Sigmoid colon (tissue), 7 donors: ENCODE data around the gene PDCD2. TPM values are rescaled to one million over a fixed set of nuclear protein-coding genes. Genes with fewer than 3 reads are reported as not detected.

Source experiments
- DNase-seq: peaks from one replicate; pipeline ENCODE4 v3.0.0-alpha.2; 2019
- H3K27ac ChIP-seq, 4 donors: fragments of 200-600 bp; sonication (generic); one replicate each; pipeline ENCODE4 v1.5.1; 2016 to 2019; ENCODE audit warnings: mild to moderate bottlenecking in 1 of 4
- H3K27me3 ChIP-seq, 3 donors: fragments of 200-600 bp; sonication (generic); one replicate each; pipeline ENCODE4 v1.5.1; 2019; ENCODE audit warnings: mild to moderate bottlenecking in 1 of 3
- H3K36me3 ChIP-seq, 4 donors: fragments of 200-600 bp; sonication (generic); one replicate each; pipeline ENCODE4 v1.5.1; 2016 to 2019
- H3K4me1 ChIP-seq, 4 donors: fragments of 200-600 bp; sonication (generic); one replicate each; pipeline ENCODE4 v1.5.1; 2017 to 2019
- H3K4me3 ChIP-seq, 4 donors: fragments of 200-600 bp; sonication (generic); one replicate each; pipeline ENCODE4 v1.5.1; 2017 to 2019; ENCODE audit warnings: mild to moderate bottlenecking in 2 of 4, moderate library complexity in 1 of 4
- H3K9me3 ChIP-seq, 4 donors: fragments of 200-600 bp in 3 of 4; sonication (generic) in 3 of 4; one replicate each; pipeline versions ENCODE4 v1.5.1 to v1.6.1; 2013 to 2019
- EP300 ChIP-seq, 4 donors: sonication (generic); formaldehyde crosslinking; IDR thresholded peaks; one replicate each; pipeline ENCODE4 v1.6.1; 2017; ENCODE audit warnings: antibody characterized with exemption in 4 of 4
- POLR2A ChIP-seq, 2 donors: fragments of 450-650 bp; IDR thresholded peaks; one replicate each; pipeline ENCODE4 v1.6.1; 2016; ENCODE audit warnings: antibody characterized with exemption in 2 of 2, mild to moderate bottlenecking in 2 of 2, moderate library complexity in 2 of 2
- POLR2AphosphoS5 ChIP-seq, 4 donors: sonication (generic); formaldehyde crosslinking; IDR thresholded peaks; one replicate each; pipeline ENCODE4 v1.6.1; 2017; ENCODE audit warnings: antibody characterized with exemption in 4 of 4
- WGBS, 2 donors: extraction: QIAGEN DNeasy Blood & Tissue Kit; methylation state at CpG; one replicate each; pipeline ENCODE4 v1.1.7; 2013; 5-methylcytosine and 5-hydroxymethylcytosine counted together
- intact Hi-C: fragments of 100-400 bp; cut with DNase I; formaldehyde crosslinking; loops from one replicate; pipeline ENCODE4 v1.15.1; 2023
- polyA plus RNA-seq, 3 donors: library from polyadenylated mRNA; stranded (reverse); fragments of 200-250 nt; gene quantifications; one replicate each; pipeline ENCODE4 v1.2.3, GENCODE V29; 2013
- total RNA-seq, 4 donors: library from RNA; depleted of rRNA; stranded (reverse); fragments of >200 nt; gene quantifications; one replicate each; pipeline ENCODE4 v1.1.0, GENCODE V29; 2016
- TF ChIP-seq, protein P1 (sequence below), 4 experiments: fragments of 450-650 bp in 3 of 4; fragments of 200-600 bp in 1 of 4; IDR thresholded peaks; one replicate each; pipeline ENCODE4 v1.5.1; 2016 to 2019; ENCODE audit warnings: antibody characterized with exemption in 4 of 4, mild to moderate bottlenecking in 3 of 4, moderate library complexity in 2 of 4
- donor health status: healthy with polysubstance abuse.
- donor health status: Bipolar disorder and iron deficiency.
- donor health status: healthy.

Gene PDCD2
- total and polyA plus RNA-seq, 7 donors = 54.3 to 74.8 (median 60.1) TPM

GRCh38 chr6:170578909-170579308, 5.5 kb downstream of the PDCD2 start:
- TF ChIP-seq EP300 (IDR thresholded peaks at IDR 0.05) (no peak), POLR2AphosphoS5 (IDR thresholded peaks at IDR 0.05) (no peak)
- TF ChIP-seq, protein P1, sequence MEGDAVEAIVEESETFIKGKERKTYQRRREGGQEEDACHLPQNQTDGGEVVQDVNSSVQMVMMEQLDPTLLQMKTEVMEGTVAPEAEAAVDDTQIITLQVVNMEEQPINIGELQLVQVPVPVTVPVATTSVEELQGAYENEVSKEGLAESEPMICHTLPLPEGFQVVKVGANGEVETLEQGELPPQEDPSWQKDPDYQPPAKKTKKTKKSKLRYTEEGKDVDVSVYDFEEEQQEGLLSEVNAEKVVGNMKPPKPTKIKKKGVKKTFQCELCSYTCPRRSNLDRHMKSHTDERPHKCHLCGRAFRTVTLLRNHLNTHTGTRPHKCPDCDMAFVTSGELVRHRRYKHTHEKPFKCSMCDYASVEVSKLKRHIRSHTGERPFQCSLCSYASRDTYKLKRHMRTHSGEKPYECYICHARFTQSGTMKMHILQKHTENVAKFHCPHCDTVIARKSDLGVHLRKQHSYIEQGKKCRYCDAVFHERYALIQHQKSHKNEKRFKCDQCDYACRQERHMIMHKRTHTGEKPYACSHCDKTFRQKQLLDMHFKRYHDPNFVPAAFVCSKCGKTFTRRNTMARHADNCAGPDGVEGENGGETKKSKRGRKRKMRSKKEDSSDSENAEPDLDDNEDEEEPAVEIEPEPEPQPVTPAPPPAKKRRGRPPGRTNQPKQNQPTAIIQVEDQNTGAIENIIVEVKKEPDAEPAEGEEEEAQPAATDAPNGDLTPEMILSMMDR (IDR thresholded peaks at IDR 0.05) = no peak
- Histone ChIP-seq H3K4me3 (no peak overlapping the region), H3K4me1 (peaks cover under 1 to 10% (median 9%) of the 10 kb centered on the region in 4 donors), H3K27ac (no peak overlapping the region), H3K36me3 (peaks cover 0 to 85% (median 19%) of the 10 kb centered on the region in 4 donors), H3K9me3 (no peaks in the 10 kb centered on the region), H3K27me3 (no peaks in the 10 kb centered on the region)
- DNase-seq = no peak
- intact Hi-C loops = no loop called here

DNA sequence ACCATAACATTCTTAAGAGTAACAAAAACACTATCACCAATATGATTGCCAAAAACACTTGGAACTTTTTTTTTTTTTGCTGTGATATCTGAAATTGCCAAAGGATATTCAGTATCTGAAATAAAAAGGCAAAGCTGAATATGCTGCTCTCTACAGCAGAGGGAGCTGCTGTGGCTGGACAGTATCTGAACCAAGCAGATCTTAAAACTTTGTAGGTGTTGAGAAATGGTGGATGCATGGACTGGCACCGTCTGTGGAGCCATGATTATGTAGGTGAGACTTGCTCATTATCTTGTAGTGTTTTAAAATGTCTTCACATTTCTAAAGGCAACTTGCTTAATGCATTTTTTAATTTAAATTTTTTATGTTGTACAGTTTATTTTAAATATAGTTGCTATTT, 9.2 kb downstream of the PDCD2 start:
- no peak for DNase-seq
- Histone ChIP-seq H3K27ac (no peak overlapping the region), H3K9me3 (no peaks in the 10 kb centered on the region), H3K4me3 (no peak overlapping the region), H3K36me3 (peaks cover 6 to 98% (median 28%) of the 10 kb centered on the region in 4 donors), H3K27me3 (no peaks in the 10 kb centered on the region), H3K4me1 (peaks cover 0 to 3% (median 0%) of the 10 kb centered on the region in 4 donors)
- intact Hi-C loops = no loop called here
- TF ChIP-seq POLR2AphosphoS5 (IDR thresholded peaks at IDR 0.05) = no peak
- TF ChIP-seq POLR2A (IDR thresholded peaks at IDR 0.05) = no peak
- TF ChIP-seq EP300 (IDR thresholded peaks at IDR 0.05) = no peak
- TF ChIP-seq, protein P1 (IDR thresholded peaks at IDR 0.05) = no peak
- WGBS, 2 donors = 84 to 93% methylated on average over 1 of the region's 1 CpG

- Histone ChIP-seq H3K27me3 (no peaks in the 10 kb centered on the region), H3K9me3 (no peaks in the 10 kb centered on the region), H3K4me1 (peaks cover 0 to 3% (median 0%) of the 10 kb centered on the region in 4 donors), H3K4me3 (no peak overlapping the region), H3K27ac (no peak overlapping the region), H3K36me3 (peaks cover 6 to 97% (median 43%) of the 10 kb centered on the region in 4 donors)
- no peak for DNase-seq
- WGBS, 2 donors = 78 to 92% methylated on average over 2 of the region's 2 CpGs
- intact Hi-C loops = no loop called here
- TF ChIP-seq POLR2A (IDR thresholded peaks at IDR 0.05) (no peak), EP300 (IDR thresholded peaks at IDR 0.05) (no peak), POLR2AphosphoS5 (IDR thresholded peaks at IDR 0.05) (no peak)
- TF ChIP-seq, protein P1 (IDR thresholded peaks at IDR 0.05) = no peak
These were observed 11.6 kb downstream of the PDCD2 start for GRCh38 chr6:170572704-170573466.

DNA sequence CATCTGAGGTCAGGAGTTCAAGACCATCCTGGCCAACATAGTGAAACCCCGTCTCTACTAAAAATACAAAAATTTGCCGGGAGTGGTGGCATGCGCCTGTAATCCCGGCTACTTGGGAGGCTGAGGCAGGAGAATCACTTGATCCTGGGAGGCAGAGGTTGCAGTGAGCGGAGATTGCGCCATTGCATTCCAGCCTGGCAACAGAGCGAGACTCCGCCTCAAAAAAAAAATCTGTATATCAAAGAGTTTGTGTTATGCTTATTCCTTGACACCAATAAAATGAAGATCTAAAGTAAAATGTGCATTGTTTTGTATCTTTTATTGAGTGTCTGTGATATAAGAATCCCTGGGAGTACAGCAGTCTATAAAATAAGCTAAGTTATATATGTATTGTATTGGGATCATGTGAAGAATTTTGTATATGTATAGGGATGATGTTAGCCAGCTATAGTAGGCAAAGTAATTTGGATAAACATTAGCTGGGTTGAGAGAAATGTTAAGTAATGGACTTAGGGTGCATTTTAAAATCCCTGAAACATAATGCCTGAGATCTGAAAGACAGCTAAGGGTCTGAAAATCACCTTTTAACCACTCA, 19.4 kb downstream of the PDCD2 start:
- Histone ChIP-seq H3K27ac (no peak overlapping the region), H3K9me3 (no peaks in the 10 kb centered on the region), H3K4me1 (no peaks in the 10 kb centered on the region), H3K36me3 (peaks cover 21 to 96% (median 46%) of the 10 kb centered on the region in 4 donors), H3K27me3 (no peaks in the 10 kb centered on the region), H3K4me3 (no peak overlapping the region)
- no peak for TF ChIP-seq EP300 (IDR thresholded peaks at IDR 0.05)
- TF ChIP-seq, protein P1 (IDR thresholded peaks at IDR 0.05) = no peak
- no peak for TF ChIP-seq POLR2AphosphoS5 (IDR thresholded peaks at IDR 0.05)
- no peak for DNase-seq
- intact Hi-C loops = no loop called here
- 97 to 98% methylated on average over 7 to 8 of the region's 8 CpGs for WGBS, 2 donors
